NCI-H2171 treated with DMSO at 0.1 percent for 48 hours (cell line): ENCODE measurements around the gene LBH.

Experiments used
- DNase-seq: peaks from one replicate; lab custom pipeline; 2025; lab: John Stamatoyannopoulos, UW

The LBH gene

DNA sequence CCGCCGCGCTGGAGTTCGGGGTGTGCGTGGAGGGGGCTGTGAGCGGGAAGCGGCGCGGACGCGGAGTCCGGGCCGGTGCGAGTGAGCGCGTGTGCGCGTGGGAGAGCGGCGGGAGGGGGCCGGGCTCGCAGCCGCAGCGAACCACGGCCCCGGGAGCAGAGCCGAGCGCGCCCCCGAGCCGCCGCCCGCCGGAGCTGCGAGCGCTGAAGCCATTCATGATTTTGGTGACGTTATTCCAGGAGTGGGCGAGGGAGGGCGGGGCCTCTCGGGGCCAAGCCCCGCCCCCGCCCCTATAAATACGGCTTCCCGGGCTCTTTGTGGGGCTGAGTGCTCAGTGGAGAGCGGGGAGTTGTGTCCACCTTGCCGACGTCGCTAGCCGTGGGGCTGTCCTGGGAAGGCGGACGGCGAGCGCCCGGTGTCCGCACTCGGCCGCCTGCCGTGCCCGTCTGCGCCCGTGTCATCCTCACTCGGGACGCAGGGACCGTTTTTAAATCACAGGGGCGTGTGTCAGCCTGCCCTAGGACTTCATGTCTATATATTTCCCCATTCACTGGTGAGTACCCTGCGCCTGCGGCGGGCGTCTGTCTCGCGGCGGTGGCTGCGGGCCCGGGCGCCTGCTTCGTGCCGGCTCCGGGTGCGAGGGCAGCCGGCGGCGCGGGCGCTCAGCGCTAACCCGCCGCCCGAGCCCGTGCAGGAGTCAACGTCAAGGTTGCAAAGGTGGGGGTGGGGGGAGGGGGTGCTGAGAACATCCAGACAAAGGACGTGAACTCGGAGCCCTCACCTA is at the start of gene LBH:
Gene LBH (plus strand): TSS at position 323 of the 784 bp plus-strand sequence. CDS start 205 bp downstream, at position 528.
- peak; percentile 83 for DNase-seq

DNA sequence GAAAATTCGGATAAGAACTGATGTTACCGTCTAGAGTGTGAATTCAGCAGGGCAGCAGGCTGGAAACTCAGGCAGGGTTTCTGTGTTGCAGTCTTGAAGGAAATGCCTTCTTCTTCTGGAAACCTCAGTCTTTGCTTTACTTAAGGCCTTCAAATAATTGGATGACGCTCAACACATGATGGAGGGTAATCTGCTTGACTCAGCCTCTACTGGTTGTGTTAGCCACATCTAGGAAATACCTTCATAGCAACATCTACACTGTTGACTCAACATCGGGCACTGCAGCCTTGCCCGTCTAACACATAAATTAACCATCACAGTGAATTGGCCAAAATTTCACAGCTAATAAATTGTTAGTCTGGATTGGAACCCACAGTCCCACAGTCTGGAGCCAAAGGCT is 47.3 kb upstream of the LBH start:
- no peak for DNase-seq

- no peak for DNase-seq
Measured at GRCh38 chr2:30185178-30185577, 46.2 kb upstream of the LBH start.

GRCh38 chr2:30188292-30188691 is 43.0 kb upstream of the LBH start:
- DNase-seq: no peak

DNA sequence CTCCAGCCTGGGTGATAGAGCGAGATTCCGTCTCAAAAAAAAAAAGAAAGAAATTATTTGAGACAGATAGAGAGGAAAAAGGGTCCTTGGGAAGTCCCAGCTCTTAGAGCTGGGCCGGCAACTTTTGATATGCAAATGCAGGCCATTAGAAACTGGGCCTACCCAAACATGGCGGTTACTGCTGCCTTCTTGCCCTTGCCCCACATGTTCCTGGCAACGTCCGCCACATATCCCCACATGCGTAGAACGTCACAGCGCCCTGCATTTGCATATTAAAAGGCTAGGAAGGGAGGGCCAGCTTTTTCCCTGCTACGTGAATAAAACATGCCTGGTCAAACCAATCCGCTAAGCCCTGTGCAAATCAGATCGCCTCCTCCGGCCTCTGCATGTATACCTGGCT is 40.7 kb upstream of the LBH start:
- no peak for DNase-seq

- DNase-seq: no peak
Measured at GRCh38 chr2:30191107-30191506, 40.2 kb upstream of the LBH start.

- DNase-seq: no peak
Measured at GRCh38 chr2:30191819-30192271, 39.5 kb upstream of the LBH start.

- no peak for DNase-seq
Measured at GRCh38 chr2:30192314-30192713, 39.0 kb upstream of the LBH start.

DNA sequence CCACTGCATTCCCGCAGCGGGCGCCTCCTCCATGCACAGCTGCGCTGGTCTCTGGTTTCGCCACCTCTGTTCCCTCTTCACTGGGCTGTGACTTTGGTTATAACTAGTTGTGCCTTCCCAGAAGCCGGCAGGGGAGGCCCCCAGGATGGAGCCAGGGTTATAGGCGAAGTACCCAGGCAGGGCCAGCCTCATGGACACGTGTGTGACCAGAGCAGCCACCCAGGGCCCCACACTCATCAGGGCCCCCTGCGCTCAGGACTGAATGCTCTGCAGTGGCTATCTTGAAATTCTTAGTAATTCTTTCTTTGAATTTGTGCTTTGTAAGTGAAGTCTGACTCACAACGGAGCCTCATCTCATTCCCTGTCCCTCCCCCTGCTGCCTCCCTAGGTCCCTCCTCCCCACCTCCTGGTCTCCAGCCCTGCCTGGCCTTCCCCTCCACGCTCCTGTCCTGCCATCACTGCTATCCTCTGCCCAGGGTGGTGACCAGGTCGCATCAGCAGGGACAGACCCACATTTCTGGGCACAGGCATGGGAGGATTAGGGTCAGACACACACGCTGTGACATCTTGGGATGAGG is 38.1 kb upstream of the LBH start:
- no peak for DNase-seq

GRCh38 chr2:30194421-30194820 is 36.9 kb upstream of the LBH start:
- no peak for DNase-seq

DNA sequence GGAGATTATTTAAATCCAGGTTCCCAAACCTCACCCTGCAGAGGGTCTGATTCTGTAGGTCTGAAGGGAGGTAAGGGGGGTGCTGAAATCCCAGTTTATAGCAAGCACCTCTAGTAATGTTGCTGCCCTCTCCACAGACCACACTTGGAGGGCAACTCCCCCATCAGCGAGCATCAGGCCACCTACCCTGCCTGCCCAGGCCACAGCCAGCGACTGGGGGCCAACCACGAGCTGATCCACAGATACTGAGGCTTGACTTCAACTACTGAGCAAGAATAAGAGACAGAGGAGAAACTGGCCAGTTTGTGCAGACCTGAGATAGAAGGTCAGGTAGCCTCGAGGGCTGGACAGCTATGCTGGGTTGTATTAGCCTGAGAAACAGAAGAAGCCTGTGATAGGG is 36.3 kb upstream of the LBH start:
- DNase-seq: no peak

DNA sequence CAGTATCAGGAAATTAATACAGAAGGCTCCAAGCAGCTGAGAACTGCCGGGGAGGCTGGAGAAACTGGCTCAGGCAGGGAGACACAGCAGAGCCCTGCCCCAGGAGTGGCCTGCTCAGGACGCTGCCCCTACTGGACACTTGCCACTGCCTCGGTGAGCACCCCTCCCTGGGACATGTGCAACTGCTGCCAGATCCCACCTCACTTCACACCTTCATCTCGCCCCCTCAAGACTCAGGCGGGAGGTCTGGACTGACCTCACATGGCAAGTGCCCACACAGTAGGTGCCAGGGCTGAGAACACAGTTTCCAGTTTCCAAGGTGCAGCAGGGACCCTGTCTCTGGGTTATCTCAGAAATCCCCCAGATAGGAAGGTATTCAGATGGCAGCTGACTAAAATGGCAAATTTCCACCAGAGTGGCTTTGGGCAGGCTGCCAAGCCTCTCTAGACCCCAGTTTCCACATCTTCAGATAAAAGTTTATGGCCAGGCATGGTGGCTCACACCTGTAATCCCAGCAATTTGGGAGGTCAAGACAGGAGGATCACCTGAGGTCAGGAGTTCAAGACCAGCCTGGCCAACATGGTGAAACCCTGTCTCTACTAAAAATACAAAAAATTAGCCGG is 33.7 kb upstream of the LBH start:
- DNase-seq: peak; percentile 16

DNA sequence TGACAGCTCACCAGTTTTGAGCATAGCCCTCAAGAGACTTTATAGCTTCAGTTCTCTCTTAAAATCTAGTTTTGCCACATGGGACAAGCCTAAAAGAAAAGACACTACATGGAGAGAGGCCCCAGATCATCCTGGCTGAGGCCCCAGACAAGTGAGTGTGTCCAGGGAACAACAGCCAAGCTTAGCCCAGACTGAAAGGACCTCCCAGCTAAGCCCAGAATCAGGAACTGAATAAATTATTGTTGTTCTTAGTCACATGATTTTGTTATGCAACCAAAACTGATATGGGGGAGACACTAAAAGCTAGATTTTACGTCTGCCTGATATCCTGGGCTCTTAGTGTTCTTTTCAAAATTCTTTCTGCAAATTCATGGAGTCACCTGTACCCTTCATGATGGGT is 29.3 kb upstream of the LBH start:
- no peak for DNase-seq

DNA sequence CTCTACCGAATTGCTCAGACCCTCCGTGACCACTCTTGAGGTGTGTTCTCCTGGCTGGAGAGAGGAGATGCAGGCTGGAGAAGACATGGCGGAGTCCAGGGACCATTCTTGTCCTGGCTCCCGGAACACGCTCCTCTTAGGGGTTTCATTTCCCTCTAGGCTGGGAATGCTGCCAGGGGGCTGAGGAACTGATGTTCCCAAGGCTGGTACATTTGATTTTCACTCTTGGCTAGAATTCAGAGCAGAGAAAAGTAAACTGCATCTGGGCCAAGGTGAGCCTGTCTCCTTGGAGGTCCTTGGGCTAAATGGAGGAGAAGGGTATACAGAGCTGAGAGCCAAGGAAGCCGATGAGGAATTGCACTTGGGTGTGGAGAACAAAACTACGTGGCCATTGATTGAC is 28.2 kb upstream of the LBH start:
- no peak for DNase-seq

- DNase-seq: no peak
Measured at GRCh38 chr2:30204281-30204680, 27.1 kb upstream of the LBH start.

DNA sequence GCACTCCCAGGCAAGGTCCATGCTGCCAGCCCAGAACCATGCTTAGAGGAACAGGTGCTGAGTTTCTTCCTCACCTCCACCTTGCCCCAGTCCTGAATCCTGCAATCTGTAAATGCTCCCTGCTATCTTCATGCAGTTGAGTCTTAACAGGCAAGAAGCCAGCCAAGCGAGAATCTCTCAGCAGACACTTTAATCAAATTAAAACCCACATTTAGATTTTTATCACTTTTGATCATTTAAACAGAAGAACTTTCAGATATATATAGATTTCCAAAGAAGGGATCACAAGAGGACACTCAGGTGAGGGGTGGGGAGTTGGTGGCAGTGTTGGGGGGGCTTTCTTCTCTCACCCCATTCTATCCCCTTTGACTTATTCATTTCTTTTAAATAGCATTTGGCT is 25.9 kb upstream of the LBH start:
- DNase-seq: no peak

GRCh38 chr2:30206461-30207430 is 24.6 kb upstream of the LBH start:
- DNase-seq: no peak

DNA sequence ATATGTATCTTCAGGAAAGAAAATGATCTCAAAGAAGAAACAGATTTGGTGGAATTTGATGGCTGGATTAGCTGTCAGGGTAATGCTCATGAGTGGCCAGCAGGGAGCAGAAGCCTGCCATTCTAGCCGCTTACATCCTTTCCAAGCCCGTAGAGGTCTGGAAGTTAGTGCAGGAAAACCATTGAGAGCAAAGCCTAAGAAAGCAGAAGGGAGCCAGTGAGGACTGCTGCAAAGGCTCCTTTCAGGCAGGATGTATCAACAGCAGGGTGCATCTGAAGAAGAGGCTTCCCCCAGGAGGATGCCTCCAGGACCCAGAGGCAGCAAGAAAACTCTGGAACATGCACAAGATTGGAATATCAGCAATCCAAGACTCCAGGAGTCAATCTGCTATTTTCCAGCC is 22.9 kb upstream of the LBH start:
- peak; percentile 93 for DNase-seq

- DNase-seq: no peak
Measured at GRCh38 chr2:30209227-30209626, 22.1 kb upstream of the LBH start.

DNA sequence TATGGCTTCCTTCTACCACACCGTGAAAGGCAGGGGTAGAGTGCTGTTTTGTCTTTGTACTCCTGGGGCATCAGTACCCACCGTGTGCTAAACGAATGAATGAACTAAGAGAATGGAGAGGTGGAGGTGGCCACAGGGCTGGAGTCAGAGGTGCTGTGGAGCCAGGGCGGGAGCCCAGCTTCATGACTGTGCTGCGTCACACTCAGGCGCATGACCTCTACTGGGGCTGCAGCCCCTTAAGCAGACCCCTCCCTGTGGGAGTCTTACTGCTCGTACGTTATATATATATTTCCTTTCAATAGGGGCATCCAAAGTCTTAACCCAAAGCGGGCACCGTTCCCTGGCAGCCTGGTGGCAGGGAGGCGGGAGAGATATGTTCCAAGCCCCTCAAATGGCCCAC is 18.0 kb upstream of the LBH start:
- DNase-seq: no peak

DNA sequence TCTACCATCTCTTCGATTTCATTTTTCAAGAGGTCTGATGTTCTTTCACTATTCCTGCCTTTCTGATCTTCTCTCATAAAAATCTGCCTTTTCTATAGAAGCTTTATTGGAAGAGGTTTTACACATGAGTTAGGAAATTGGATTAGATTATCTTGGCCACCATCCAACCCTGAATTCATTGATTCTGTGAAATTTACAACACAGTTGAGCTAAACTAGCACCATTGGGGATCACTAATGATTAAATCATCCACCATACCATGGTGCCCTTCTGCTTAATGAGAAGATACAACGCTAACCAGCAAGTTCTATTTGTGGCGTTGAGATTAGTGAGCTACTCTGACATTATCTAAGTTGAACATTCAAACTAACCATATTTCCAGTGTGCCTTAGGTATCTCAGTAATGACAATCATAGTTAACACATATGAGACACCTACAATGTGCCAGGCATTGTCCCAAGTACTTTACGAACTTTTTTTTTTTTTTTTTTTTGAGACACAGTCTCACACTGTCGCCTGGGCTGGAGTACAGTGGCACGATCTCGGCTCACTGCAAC is 17.3 kb upstream of the LBH start:
- DNase-seq: no peak

GRCh38 chr2:30216157-30216556 is 15.2 kb upstream of the LBH start:
- DNase-seq: peak; percentile 21
